Esophagus (tissue), 2 donors: ENCODE results near the gene ADGRB3. TPM values are rescaled to one million over a fixed set of nuclear protein-coding genes. Genes with fewer than 3 reads are reported as not detected.

Experiments
- H3K27ac ChIP-seq, 2 donors: one replicate each; pipeline ENCODE4 v1.5.1; 2013; ENCODE audit warnings: low read depth in 2 of 2, mild to moderate bottlenecking in 2 of 2, inconsistent platforms in 1 of 2, low read length in 1 of 2, moderate library complexity in 1 of 2
- H3K27me3 ChIP-seq, 2 donors: one replicate each; pipeline ENCODE4 v1.6.1; 2013; ENCODE audit warnings: low read length in 2 of 2, control low read depth in 1 of 2, mild to moderate bottlenecking in 1 of 2; ENCODE audit not compliant: insufficient read depth in 2 of 2, control insufficient read depth in 1 of 2
- H3K36me3 ChIP-seq, 2 donors: one replicate each; pipeline ENCODE4 v1.6.1; 2013; ENCODE audit warnings: low read length in 1 of 2; ENCODE audit not compliant: control insufficient read depth in 2 of 2, insufficient read depth in 2 of 2
- H3K4me1 ChIP-seq, 2 donors: one replicate each; pipeline ENCODE4 v1.6.1; 2013; ENCODE audit warnings: low read length in 1 of 2; ENCODE audit not compliant: control insufficient read depth in 2 of 2, insufficient read depth in 2 of 2
- H3K4me3 ChIP-seq, 2 donors: one replicate each; pipeline ENCODE4 v1.5.1; 2013; ENCODE audit warnings: low read length in 2 of 2, mild to moderate bottlenecking in 2 of 2, low read depth in 1 of 2, moderate library complexity in 1 of 2
- H3K9me3 ChIP-seq, 2 donors: one replicate each; pipeline ENCODE4 v1.6.1; 2013; ENCODE audit warnings: mild to moderate bottlenecking in 2 of 2, low read depth in 1 of 2, low read length in 1 of 2, moderate library complexity in 1 of 2; ENCODE audit not compliant: control insufficient read depth in 2 of 2, insufficient read depth in 1 of 2
- WGBS, 2 donors: extraction: QIAGEN DNeasy Blood & Tissue Kit; methylation state at CpG; one replicate each; pipeline ENCODE4 v1.1.7; 2013; 5-methylcytosine and 5-hydroxymethylcytosine counted together
- polyA plus RNA-seq, 2 donors: library from polyadenylated mRNA; stranded (reverse); fragments of 200-250 nt; gene quantifications; one replicate each; pipeline ENCODE4 v1.2.3, GENCODE V29; 2013
- donor health status: healthy with polysubstance abuse.
- donor health status: Bipolar disorder and iron deficiency.

Gene ADGRB3
- polyA plus RNA-seq, 2 donors = 0.08 to 0.14 TPM

DNA sequence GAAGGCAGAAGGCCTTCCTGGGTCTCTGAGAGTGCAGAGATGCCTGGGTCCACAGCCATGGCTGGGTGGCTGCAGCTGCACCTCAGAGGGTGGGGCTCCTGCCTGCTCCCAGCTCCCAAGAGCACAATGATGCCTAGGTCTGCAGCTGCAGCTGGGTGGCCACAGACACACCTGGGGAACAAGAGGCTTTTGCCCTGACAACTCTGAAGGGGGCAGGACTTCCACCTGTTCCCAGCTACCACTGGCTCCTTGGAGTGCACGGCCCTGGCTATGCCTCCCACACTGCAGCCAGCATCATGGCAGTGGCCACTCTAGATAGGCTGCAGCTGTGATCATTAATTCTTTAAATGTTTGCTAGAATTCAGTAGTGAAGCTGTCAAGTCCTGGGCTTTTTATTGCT, 511.3 kb downstream of the ADGRB3 start:
- H3K27ac ChIP-seq = no peak overlapping the region
- 71 to 75% methylated on average over 1 of the region's 1 CpG for WGBS, 2 donors
- no peaks in the 10 kb centered on the region for H3K36me3 ChIP-seq
- H3K9me3 ChIP-seq = peaks cover 8 to 10% of the 10 kb centered on the region in 2 donors
- no peaks in the 10 kb centered on the region for H3K27me3 ChIP-seq
- no peak overlapping the region for H3K4me3 ChIP-seq
- no peaks in the 10 kb centered on the region for H3K4me1 ChIP-seq

DNA sequence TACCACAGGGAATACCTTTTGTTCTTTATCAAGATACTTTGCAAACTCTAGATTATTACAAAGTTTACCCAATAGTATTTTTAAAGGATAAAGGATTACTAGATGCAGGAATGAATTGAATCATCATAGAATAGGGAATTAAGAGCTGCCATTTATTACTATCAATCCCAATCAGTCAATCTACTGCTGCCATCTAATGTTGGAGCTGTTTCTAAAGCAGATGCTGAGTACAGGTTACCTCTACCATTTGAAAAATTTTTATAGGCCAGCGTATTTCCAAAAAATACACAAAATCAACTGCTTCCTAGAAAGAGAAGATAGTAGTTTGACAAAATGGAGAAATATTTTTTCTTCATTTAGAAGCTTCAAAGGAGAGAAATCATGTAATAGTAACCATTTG, 520.4 kb downstream of the ADGRB3 start:
- Histone ChIP-seq H3K27ac (no peak overlapping the region), H3K4me1 (no peaks in the 10 kb centered on the region), H3K36me3 (no peaks in the 10 kb centered on the region), H3K27me3 (no peaks in the 10 kb centered on the region), H3K4me3 (no peak overlapping the region), H3K9me3 (no peaks in the 10 kb centered on the region)
- 80 to 81% methylated on average over 1 of the region's 1 CpG for WGBS, 2 donors

- no peaks in the 10 kb centered on the region for H3K9me3 ChIP-seq
Observed at GRCh38 chr6:69162811-69163210, 527.7 kb downstream of the ADGRB3 start.

GRCh38 chr6:69164564-69165229, 529.6 kb downstream of the ADGRB3 start:
- no peaks in the 10 kb centered on the region for H3K27me3 ChIP-seq
- WGBS, 2 donors = 56 to 68% methylated on average over 4 of the region's 4 CpGs
- H3K4me3 ChIP-seq = no peak overlapping the region
- H3K9me3 ChIP-seq = no peaks in the 10 kb centered on the region
- H3K36me3 ChIP-seq = no peaks in the 10 kb centered on the region
- no peaks in the 10 kb centered on the region for H3K4me1 ChIP-seq
- H3K27ac ChIP-seq = no peak overlapping the region

More at GRCh38 chr6:69162811-69163210, 527.7 kb downstream of the ADGRB3 start:
- Histone ChIP-seq H3K27me3 (no peaks in the 10 kb centered on the region), H3K27ac (no peak overlapping the region), H3K4me1 (no peaks in the 10 kb centered on the region), H3K36me3 (no peaks in the 10 kb centered on the region), H3K4me3 (no peak overlapping the region)
- 34 to 35% methylated on average over 1 of the region's 1 CpG for WGBS, 2 donors

GRCh38 chr6:69179681-69180080, 544.6 kb downstream of the ADGRB3 start:
- H3K27ac ChIP-seq = no peak overlapping the region

GRCh38 chr6:69180361-69181067, 545.4 kb downstream of the ADGRB3 start:
- H3K4me3 ChIP-seq = no peak overlapping the region
- peaks cover 2 to 5% of the 10 kb centered on the region in 2 donors for H3K9me3 ChIP-seq
- H3K4me1 ChIP-seq = no peaks in the 10 kb centered on the region
- no peaks in the 10 kb centered on the region for H3K27me3 ChIP-seq
- H3K36me3 ChIP-seq = no peaks in the 10 kb centered on the region
- 81 to 83% methylated on average over 7 of the region's 7 CpGs for WGBS, 2 donors
- H3K27ac ChIP-seq = no peak overlapping the region

More at GRCh38 chr6:69179681-69180080, 544.6 kb downstream of the ADGRB3 start:
- Histone ChIP-seq H3K9me3 (peaks cover 2 to 5% of the 10 kb centered on the region in 2 donors), H3K27me3 (no peaks in the 10 kb centered on the region), H3K36me3 (no peaks in the 10 kb centered on the region), H3K4me1 (no peaks in the 10 kb centered on the region), H3K4me3 (no peak overlapping the region)

GRCh38 chr6:69181964-69182363, 546.9 kb downstream of the ADGRB3 start:
- WGBS, 2 donors = 83 to 88% methylated on average over 3 of the region's 3 CpGs

GRCh38 chr6:69185276-69185675, 550.2 kb downstream of the ADGRB3 start:
- peaks cover 0 to 3% of the 10 kb centered on the region in 2 donors for H3K9me3 ChIP-seq
- H3K27ac ChIP-seq = no peak overlapping the region
- no peaks in the 10 kb centered on the region for H3K4me1 ChIP-seq
- H3K36me3 ChIP-seq = no peaks in the 10 kb centered on the region
- WGBS, 2 donors = 63 to 78% methylated on average over 3 of the region's 3 CpGs
- H3K4me3 ChIP-seq = no peak overlapping the region
- no peaks in the 10 kb centered on the region for H3K27me3 ChIP-seq

More at GRCh38 chr6:69181964-69182363, 546.9 kb downstream of the ADGRB3 start:
- H3K4me3 ChIP-seq = no peak overlapping the region
- H3K9me3 ChIP-seq = peaks cover 2 to 5% of the 10 kb centered on the region in 2 donors
- H3K27me3 ChIP-seq = no peaks in the 10 kb centered on the region
- H3K36me3 ChIP-seq = no peaks in the 10 kb centered on the region
- H3K4me1 ChIP-seq = no peaks in the 10 kb centered on the region
- H3K27ac ChIP-seq = no peak overlapping the region

DNA sequence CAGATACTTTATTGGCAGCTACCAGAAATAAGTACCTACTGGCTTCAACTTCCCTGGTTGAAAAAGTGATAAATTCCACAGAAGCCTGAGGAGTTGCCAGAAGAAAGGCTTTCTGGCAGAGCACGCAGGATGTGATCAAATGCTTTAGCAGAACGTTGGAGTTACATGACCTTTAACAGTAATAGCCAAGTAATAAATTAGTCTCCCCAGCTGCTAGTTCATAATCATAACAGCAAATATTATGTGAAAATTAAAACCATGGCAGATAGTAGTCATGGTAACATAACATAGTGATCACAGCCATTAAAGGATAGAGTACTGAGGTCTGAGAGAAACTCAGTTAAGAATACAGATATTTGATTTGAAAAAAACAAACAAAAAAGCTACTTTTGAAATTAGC, 567.7 kb downstream of the ADGRB3 start:
- Histone ChIP-seq H3K4me3 (no peak overlapping the region), H3K27me3 (no peaks in the 10 kb centered on the region), H3K27ac (no peak overlapping the region), H3K4me1 (no peaks in the 10 kb centered on the region), H3K36me3 (no peaks in the 10 kb centered on the region), H3K9me3 (no peaks in the 10 kb centered on the region)
- WGBS, 2 donors = 32 to 33% methylated on average over 2 of the region's 2 CpGs

- H3K9me3 ChIP-seq = no peaks in the 10 kb centered on the region
- H3K27ac ChIP-seq = no peak overlapping the region
- no peaks in the 10 kb centered on the region for H3K27me3 ChIP-seq
- no peak overlapping the region for H3K4me3 ChIP-seq
- 52 to 57% methylated on average over 1 of the region's 1 CpG for WGBS, 2 donors
- H3K36me3 ChIP-seq = no peaks in the 10 kb centered on the region
- H3K4me1 ChIP-seq = no peaks in the 10 kb centered on the region
Observed at GRCh38 chr6:69216127-69216526, 581.0 kb downstream of the ADGRB3 start.
